Ascending aorta (tissue), 2 donors: ENCODE data around the gene CRELD2. TPM values are rescaled to one million over a fixed set of nuclear protein-coding genes. Genes with fewer than 3 reads are reported as not detected.

Experiments used
- DNase-seq, 2 donors: peaks; one replicate each; pipeline ENCODE4 v3.0.0-alpha.2; 2019; ENCODE audit warnings: low spot score in 2 of 2
- H3K27ac ChIP-seq, 2 donors: fragments of 200-600 bp; sonication (generic); one replicate each; pipeline ENCODE4 v1.5.1; 2016 to 2017; ENCODE audit warnings: mild to moderate bottlenecking in 1 of 2
- H3K27me3 ChIP-seq: fragments of 200-600 bp; sonication (generic); one replicate; pipeline ENCODE4 v1.5.1; 2017
- H3K36me3 ChIP-seq, 2 donors: fragments of 200-600 bp; sonication (generic); one replicate each; pipeline ENCODE4 v1.5.1; 2016
- H3K4me1 ChIP-seq, 2 donors: fragments of 200-600 bp; sonication (generic); one replicate each; pipeline ENCODE4 v1.5.1; 2016 to 2017; ENCODE audit warnings: mild to moderate bottlenecking in 1 of 2
- H3K4me3 ChIP-seq, 2 donors: fragments of 200-600 bp; sonication (generic); one replicate each; pipeline ENCODE4 v1.5.1; 2016 to 2017; ENCODE audit warnings: mild to moderate bottlenecking in 1 of 2
- H3K9me3 ChIP-seq, 2 donors: fragments of 200-600 bp; sonication (generic); one replicate each; pipeline ENCODE4 v1.5.1; 2016
- CTCF ChIP-seq, 3 experiments: fragments of 200-600 bp in 2 of 3; fragments of 450-650 bp in 1 of 3; sonication (generic) in 2 of 3; IDR thresholded peaks; one replicate each; pipeline ENCODE4 v1.5.1; 2016 to 2019; ENCODE audit warnings: antibody characterized with exemption in 3 of 3, mild to moderate bottlenecking in 1 of 3, moderate library complexity in 1 of 3
- intact Hi-C: fragments of 100-400 bp; cut with DNase I; formaldehyde crosslinking; loops from one replicate; pipeline ENCODE4 v1.15.1; 2023
- total RNA-seq: library from RNA; depleted of rRNA; stranded (reverse); fragments of >200 nt; gene quantifications from one replicate; pipeline ENCODE4 v1.1.0, GENCODE V29; 2016

The CRELD2 gene
- total RNA-seq, 1 donor from 2014 or later: 61.8 TPM

GRCh38 chr22:49907807-49908206, 10.6 kb upstream of the CRELD2 start:
- no peak for DNase-seq
- no peaks in the 10 kb centered on the region for H3K9me3 ChIP-seq

GRCh38 chr22:49909476-49910205, 8.8 kb upstream of the CRELD2 start:
- Histone ChIP-seq H3K27me3 (no peaks in the 10 kb centered on the region), H3K27ac (no peak overlapping the region), H3K36me3 (peaks cover 45 to 66% of the 10 kb centered on the region in 2 donors), H3K4me1 (no peaks in the 10 kb centered on the region), H3K9me3 (no peaks in the 10 kb centered on the region), H3K4me3 (no peak overlapping the region)
- no peak for TF ChIP-seq CTCF (IDR thresholded peaks at IDR 0.05)
- intact Hi-C loops: no loop called here
- no peak for DNase-seq

More at GRCh38 chr22:49907807-49908206, 10.6 kb upstream of the CRELD2 start:
- Histone ChIP-seq H3K4me3 (no peak overlapping the region), H3K27ac (no peak overlapping the region), H3K27me3 (no peaks in the 10 kb centered on the region), H3K36me3 (peaks cover 52 to 75% of the 10 kb centered on the region in 2 donors), H3K4me1 (no peaks in the 10 kb centered on the region)
- intact Hi-C loops: no loop called here
- TF ChIP-seq CTCF (IDR thresholded peaks at IDR 0.05): no peak

GRCh38 chr22:49910229-49911155, 7.9 kb upstream of the CRELD2 start:
- Histone ChIP-seq H3K4me3 (no peak overlapping the region), H3K9me3 (no peaks in the 10 kb centered on the region), H3K27me3 (no peaks in the 10 kb centered on the region), H3K36me3 (peaks cover 45 to 62% of the 10 kb centered on the region in 2 donors), H3K4me1 (no peaks in the 10 kb centered on the region), H3K27ac (no peak overlapping the region)
- intact Hi-C loops: no loop called here
- no peak for TF ChIP-seq CTCF (IDR thresholded peaks at IDR 0.05)
- DNase-seq: no peak

- no peak overlapping the region for H3K27ac ChIP-seq
- intact Hi-C loops: no loop called here
- no peak for DNase-seq
- TF ChIP-seq CTCF (IDR thresholded peaks at IDR 0.05): no peak
- no peaks in the 10 kb centered on the region for H3K27me3 ChIP-seq
- no peak overlapping the region for H3K4me3 ChIP-seq
- no peaks in the 10 kb centered on the region for H3K9me3 ChIP-seq
- no peaks in the 10 kb centered on the region for H3K4me1 ChIP-seq
- H3K36me3 ChIP-seq: peaks cover 42 to 51% of the 10 kb centered on the region in 2 donors
Observed at GRCh38 chr22:49911881-49912625, 6.4 kb upstream of the CRELD2 start.

GRCh38 chr22:49913026-49913425, 5.4 kb upstream of the CRELD2 start:
- no peaks in the 10 kb centered on the region for H3K9me3 ChIP-seq
- no peak overlapping the region for H3K4me3 ChIP-seq
- H3K4me1 ChIP-seq: peaks cover 0 to 6% of the 10 kb centered on the region in 2 donors
- H3K36me3 ChIP-seq: peaks cover 32 to 41% of the 10 kb centered on the region in 2 donors
- intact Hi-C loops: no loop called here
- H3K27me3 ChIP-seq: no peaks in the 10 kb centered on the region
- no peak for TF ChIP-seq CTCF (IDR thresholded peaks at IDR 0.05)
- no peak overlapping the region for H3K27ac ChIP-seq
- no peak for DNase-seq
